Motor neuron (in vitro differentiated cells): ENCODE measurements around the gene MVB12B. TPM values are rescaled to one million over a fixed set of nuclear protein-coding genes. Genes with fewer than 3 reads are reported as not detected.
A peak's percentile ranks its signal among the peaks of the same experiment; 100 is the strongest.
"Not testable (repeated sequence)": the region's sequence is repeated elsewhere in the genome, so short reads cannot be mapped to it uniquely, and the experiment has no call there.

Experiments
- ATAC-seq, 8 experiments: fragments of 200-7000 bp; cut with Tn5 transposase; replicated peaks in 6 of 8; 2 replicates each; pipeline ENCODE4 v1.8.0; 2021; ENCODE audit warnings: mild to moderate bottlenecking in 8 of 8, moderate library complexity in 8 of 8
- H3K27ac ChIP-seq, 2 donors: fragments of 250-450 bp; sonication (Bioruptor Pico); 2 replicates each; pipeline ENCODE4 v1.9.0; 2021; ENCODE audit warnings: antibody characterized with exemption in 2 of 2, mild to moderate bottlenecking in 2 of 2, moderate library complexity in 1 of 2
- H3K4me1 ChIP-seq, 2 donors: fragments of 250-450 bp; sonication (Bioruptor Pico); replicated peaks in 1 of 2; 2 replicates each; pipeline ENCODE4 v1.6.1; 2021; ENCODE audit warnings: antibody characterized with exemption in 2 of 2, mild to moderate bottlenecking in 2 of 2, moderate library complexity in 1 of 2
- H3K4me3 ChIP-seq, 5 donors: fragments of 250-450 bp; sonication (Bioruptor Pico); 2 replicates each; pipeline ENCODE4 v1.9.0; 2021; ENCODE audit warnings: antibody characterized with exemption in 5 of 5, mild to moderate bottlenecking in 5 of 5, moderate library complexity in 4 of 5
- WGBS, 10 experiments: fragments of 450-650 bp; shearing (Covaris generic); methylation state at CpG; one replicate each; pipeline ENCODE4 v1.0.0; 2022; 5-methylcytosine and 5-hydroxymethylcytosine counted together
- in situ Hi-C, 9 experiments: fragments of 400-800 bp; cut with MboI; loops; one replicate each; pipeline ENCODE4 v1.15.0; 2021; ENCODE audit warnings: low sequenced_read_pairs in 9 of 9, low pct_unique_long_range_greater_than_20kb in 2 of 9; ENCODE audit not compliant: unreplicated experiment in 9 of 9
- total RNA-seq, 8 experiments: library from RNA; unstranded; fragments of 300-600 nt; gene quantifications; 2 replicates each; pipeline versions ENCODE4 v1.2.3 to v1.2.4, GENCODE V29; 2022

Gene MVB12B, protein sequence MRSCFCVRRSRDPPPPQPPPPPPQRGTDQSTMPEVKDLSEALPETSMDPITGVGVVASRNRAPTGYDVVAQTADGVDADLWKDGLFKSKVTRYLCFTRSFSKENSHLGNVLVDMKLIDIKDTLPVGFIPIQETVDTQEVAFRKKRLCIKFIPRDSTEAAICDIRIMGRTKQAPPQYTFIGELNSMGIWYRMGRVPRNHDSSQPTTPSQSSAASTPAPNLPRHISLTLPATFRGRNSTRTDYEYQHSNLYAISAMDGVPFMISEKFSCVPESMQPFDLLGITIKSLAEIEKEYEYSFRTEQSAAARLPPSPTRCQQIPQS
- total RNA-seq = 10 to 100 TPM in 5 of 8 experiments, 1 to 10 TPM in 3; 1.7 to 33.8 (median 23.0) TPM

DNA sequence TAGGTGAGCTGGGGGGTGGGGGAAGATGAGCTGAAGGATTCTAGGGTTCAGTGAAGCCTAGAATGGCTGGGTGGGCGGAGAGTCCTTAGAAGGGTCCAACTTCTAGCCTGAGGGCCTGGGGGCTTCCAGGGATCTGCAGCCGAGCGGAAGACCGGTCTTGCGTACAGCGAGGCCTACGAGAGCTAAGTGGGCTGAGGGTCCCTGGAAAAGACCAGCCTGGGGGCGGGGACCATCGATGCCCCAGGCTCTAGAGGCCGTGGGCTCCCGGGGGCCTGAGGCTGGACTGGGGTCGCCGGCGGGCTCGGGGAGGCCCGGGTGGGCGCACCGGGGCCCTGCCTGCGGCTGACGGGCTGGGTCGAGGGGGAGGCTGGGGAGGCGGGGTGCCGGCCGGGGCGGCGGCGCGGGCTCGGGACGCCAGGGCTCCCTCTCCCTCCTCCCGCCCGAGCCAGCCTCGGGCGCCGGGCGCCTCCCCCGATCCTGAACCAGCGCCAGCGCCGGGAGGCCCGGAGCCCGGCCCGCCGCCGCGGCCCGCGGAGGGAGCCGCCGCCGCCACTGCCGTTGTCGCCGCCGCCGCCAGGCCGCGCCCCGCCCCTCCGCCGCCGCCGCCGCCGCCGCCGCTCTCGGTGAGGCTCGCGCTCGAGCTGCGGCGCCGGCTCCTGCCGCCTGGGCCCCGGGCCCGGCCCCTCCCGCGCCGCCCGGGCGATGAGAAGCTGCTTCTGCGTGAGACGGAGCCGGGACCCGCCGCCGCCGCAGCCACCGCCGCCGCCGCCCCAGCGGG is at the start of gene MVB12B:
MVB12B (plus strand) TSS at position 602 of the 778 bp plus-strand sequence; CDS start at position 703, 101 bp downstream.
- WGBS, 10 experiments = 25 to 50% methylated on average over 1 to 4 of the region's 94 CpGs; no CpG with 5 or more reads in 8 of the 10 experiments

DNA sequence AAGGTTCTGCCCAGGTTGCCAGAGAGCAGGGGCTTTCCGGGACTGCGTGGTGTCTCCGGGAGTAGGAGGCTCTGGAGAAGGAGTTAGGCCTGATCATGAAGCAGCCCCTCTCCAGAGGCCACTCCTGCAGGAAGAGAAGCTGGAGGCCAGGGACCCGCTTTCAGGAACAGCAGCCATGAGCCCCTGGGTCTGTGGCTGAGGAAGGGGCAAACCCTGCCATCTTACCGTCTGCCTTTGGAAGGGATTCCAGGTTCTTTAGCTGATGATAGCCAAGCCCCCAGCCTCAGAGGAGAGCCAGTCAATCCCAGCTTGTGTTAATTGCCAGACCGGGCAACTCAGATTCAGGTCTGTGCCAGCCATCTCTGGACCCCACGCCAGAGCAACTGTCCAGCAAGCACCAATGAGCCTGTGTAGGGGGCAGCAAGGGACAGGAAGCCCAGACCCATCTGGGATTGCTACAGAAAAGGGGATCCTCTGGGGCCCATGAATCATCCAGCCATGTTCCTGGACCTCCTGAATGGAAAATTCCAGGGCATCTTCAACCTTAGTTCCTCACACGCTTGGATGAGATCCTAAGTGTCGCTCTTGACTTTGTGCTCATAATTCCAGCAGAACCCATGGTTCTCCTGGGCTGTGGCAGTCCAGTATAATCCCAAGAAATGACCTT is 42.7 kb upstream of the MVB12B start:
- no peak for ATAC-seq
- H3K4me3 ChIP-seq = no peak overlapping the region
- H3K27ac ChIP-seq = no peak overlapping the region
- no peaks in the 10 kb centered on the region for H3K4me1 ChIP-seq
- in situ Hi-C loops = no loop called here
- WGBS, 10 experiments = 82 to 100% (median 100%) methylated on average over 1 to 4 of the region's 9 CpGs; no CpG with 5 or more reads in 5 of the 10 experiments

More for the DNA sequence above, at the start of gene MVB12B:
- peaks cover 23 to 40% of the 10 kb centered on the region in 2 donors for H3K4me1 ChIP-seq
- in situ Hi-C loops = no loop called here
- H3K4me3 ChIP-seq = peak within 1 kb of the TSS; percentile 51 to 78 (median 69)
- H3K27ac ChIP-seq = peak within 1 kb of the TSS; percentile 90 to 92
- peak; percentile 63 to 82 (median 72) for ATAC-seq

DNA sequence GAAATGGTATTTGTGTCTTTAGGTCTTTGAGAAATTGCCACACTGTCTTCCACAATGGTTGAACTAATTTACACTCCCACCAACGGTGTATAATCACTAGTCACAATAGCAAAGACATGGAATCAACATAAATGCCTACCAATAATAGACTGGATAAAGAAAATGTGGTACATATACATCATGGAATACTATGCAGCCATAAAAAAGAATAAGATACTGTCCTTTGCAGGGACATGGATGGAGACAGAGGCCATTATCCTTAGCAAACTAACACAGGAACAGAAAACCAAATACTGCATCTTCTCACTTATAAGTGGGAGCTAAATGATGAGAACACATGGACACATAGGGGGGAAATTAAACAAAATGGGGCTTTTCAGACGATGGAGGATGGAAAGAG is 41.0 kb upstream of the MVB12B start:
- in situ Hi-C loops = not testable (repeated sequence)

DNA sequence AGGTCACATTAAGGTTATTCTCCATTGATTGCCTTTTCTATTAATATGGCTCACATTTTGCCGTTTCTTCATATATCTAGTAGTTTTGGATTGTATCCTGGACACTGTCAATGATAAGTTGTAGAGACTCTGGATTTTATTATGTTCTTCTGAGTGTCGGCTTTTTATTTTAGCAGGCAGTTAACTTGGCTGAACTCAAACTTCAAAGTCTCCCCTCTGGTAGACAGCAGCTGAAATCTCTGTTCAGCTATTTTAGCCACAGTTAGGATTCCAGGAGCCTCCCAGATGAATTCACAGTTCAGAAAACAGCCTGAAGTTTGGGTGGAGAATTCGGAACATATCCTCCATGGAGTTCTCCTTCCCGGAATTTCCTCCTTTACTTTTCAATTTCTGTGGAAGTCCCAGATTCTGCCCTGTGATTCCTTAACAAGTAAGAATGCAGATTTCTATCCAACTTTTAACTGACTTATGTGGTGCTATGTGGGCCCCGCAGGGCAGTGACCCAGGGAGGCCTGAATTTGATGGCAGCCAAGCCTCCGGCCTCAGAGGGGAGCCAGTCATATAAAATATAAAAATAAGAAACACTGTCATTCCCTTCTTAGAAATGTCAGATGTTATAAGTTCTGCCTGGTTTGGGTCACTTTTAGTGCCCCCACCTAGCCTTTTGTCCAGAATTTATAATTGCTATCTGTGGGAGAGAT is 39.3 kb upstream of the MVB12B start:
- 23 to 100% (median 80%) methylated on average over 1 to 6 of the region's 6 CpGs for WGBS, 10 experiments
- Histone ChIP-seq H3K4me3 (no peak overlapping the region), H3K4me1 (no peaks in the 10 kb centered on the region), H3K27ac (no peak overlapping the region)
- no peak for ATAC-seq
- in situ Hi-C loops = no loop called here

More for the DNA sequence above, 41.0 kb upstream of the MVB12B start:
- not testable (repeated sequence) for H3K4me1 ChIP-seq, ATAC-seq, H3K27ac ChIP-seq, H3K4me3 ChIP-seq
- 0 to 100% (median 65%) methylated on average over 1 to 2 of the region's 2 CpGs for WGBS, 10 experiments

DNA sequence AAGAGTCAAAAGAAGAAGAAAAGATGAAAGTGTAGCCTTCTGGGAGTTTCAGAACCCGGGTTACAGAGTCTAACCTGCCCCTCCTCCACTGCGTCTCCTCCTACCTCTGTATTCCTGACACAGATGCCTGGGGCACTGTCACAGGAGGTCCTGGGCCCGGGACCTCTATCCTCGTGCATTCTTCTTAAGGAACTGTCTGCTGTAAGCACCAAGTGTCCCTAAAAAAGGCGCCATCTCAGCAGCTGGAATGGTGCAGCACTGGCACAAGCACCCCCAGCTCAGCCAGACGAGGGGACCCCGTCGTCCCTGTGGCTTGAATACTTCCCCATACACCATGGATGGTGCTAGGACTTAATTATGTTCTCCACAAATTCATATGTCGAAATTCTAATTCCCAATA is 35.8 kb upstream of the MVB12B start:
- H3K4me1 ChIP-seq = peaks cover 22 to 26% of the 10 kb centered on the region in 2 donors
- H3K4me3 ChIP-seq = no peak overlapping the region
- ATAC-seq = no peak
- in situ Hi-C loops = no loop called here
- no peak overlapping the region for H3K27ac ChIP-seq
- 0 to 57% (median 40%) methylated on average over 1 to 9 of the region's 9 CpGs; no CpG with 5 or more reads in 2 of the 10 experiments for WGBS, 10 experiments

DNA sequence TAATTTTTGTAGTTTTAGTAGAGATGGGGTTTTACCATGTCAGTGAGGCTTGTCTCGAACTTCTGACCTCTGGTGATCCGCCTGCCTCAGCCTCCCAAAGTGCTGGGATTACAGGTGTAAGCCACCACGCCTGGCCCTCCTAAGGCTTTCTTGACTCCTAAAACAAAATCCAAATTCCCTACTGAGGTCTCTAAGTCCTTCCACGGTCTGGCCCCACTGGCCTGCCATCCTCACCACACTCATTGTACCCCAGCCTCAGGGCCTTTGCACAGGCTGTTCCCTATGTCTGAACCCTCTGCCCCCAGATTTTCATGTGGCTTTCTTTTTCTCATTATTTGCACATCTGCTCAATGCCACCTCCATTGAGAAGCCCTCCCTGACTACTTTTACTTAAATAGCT is 34.7 kb upstream of the MVB12B start:
- Histone ChIP-seq H3K4me1 (peaks cover 22 to 30% of the 10 kb centered on the region in 2 donors), H3K4me3 (no peak overlapping the region), H3K27ac (no peak overlapping the region)
- 14 to 90% (median 78%) methylated on average over 1 to 4 of the region's 4 CpGs; no CpG with 5 or more reads in 2 of the 10 experiments for WGBS, 10 experiments
- in situ Hi-C loops = no loop called here
- ATAC-seq = no peak

DNA sequence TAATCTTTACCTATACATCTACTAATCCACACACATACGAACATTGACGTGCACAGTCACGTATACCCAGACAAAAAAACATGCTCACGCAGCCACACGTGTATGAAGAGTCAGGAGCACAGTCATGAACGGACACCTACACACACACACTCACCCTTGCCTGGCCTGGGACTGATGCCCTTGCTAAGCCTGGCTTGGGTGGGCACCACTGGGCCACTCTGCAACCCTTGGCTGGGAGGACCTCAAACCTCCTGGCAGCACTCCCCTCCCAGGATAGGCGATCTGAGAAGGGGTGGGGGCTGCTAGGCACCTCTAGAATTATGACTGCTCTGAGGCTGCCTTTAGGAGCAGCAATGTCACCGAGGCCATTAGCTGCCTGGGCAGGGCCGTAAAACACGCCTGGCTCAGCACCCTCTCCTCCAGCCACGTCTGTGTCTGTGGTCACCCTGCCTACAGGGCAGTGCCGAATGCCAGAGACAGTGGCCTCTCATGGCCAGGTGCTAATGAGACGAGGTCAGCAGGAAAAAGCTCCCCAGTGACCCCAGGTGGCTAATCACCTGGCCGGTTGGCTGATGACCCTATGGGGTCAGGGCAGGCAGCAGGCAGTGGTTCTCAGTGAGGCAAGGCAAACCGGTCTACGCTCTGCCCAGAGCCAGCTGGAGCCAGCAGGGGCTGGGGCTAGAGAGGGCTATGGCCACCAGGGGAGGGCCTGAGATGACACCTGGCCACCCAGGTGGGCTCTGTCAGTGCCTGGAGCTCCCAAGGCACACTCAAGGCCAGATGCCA is 33.7 kb upstream of the MVB12B start:
- 84 to 94% (median 89%) methylated on average over 2 to 5 of the region's 16 CpGs; no CpG with 5 or more reads in 6 of the 10 experiments for WGBS, 10 experiments
- in situ Hi-C loops = no loop called here
- ATAC-seq = no peak

DNA sequence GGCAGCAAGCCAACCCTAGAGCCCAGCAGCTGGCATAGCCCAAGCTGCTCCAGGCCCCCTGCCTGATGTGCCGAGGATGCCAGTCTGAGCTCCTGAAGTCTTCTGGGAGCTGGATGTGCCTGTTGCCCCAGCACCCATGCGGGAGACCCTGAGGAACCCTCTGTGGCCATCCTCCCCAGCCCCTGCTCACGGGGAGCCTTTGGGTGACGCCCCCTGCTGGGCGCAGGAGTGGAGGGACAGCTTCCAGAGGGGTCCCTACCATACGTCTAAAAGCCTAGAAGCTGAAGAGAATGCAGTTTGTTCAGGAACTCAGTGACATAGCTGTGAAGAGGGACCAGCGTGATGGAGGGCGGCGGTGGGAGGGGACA is 33.1 kb upstream of the MVB12B start:
- Histone ChIP-seq H3K4me3 (no peak overlapping the region), H3K27ac (peak overlapping the region; percentile 31 to 32), H3K4me1 (peaks cover 32 to 46% of the 10 kb centered on the region in 2 donors)
- in situ Hi-C loops = no loop called here
- ATAC-seq = peak in 1 of 8 experiments; percentile 50
- WGBS, 10 experiments = 7 to 80% methylated on average over 3 of the region's 9 CpGs; no CpG with 5 or more reads in 8 of the 10 experiments

More for the DNA sequence above, 33.7 kb upstream of the MVB12B start:
- Histone ChIP-seq H3K27ac (peak overlapping the region; percentile 31 to 32), H3K4me3 (no peak overlapping the region), H3K4me1 (peaks cover 27 to 40% of the 10 kb centered on the region in 2 donors)

DNA sequence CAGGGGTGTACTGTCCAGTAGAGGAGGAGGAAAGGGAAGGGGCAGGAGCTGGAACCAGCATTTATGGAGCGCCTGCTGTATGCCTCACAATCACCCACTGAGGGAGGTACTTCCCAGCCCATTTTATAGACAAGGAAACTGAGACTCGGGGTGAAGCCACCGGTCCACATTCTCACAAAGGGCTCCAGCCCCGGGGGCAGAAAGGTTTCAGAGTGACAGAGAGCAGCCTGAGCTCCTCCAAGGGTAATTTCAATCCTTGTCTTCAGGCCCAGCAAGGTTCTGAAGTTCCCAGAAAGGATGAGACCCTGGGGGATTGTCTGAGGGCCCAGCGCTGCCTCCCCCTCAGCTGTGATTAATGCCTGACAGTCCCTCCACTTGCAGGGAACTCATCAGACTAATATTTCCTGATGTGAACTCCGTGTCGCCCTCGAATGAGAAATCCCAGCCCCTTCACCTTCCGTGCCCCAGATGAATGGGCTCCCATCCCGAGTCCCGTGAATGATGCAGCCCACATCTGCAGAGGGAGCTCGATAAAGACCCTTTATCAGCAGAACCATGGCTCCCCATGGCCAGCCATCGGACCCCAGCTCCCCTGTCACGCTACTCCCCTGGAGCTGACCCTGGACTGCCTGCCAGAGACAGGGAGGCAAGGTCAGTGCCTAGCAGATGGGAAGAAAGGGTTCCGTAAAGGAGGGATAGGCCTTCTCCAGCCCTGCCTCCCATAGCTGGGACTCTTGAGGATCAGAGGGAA is 32.1 kb upstream of the MVB12B start:
- peak overlapping the region; percentile 61 to 78 for H3K27ac ChIP-seq
- peak in 5 of 8 experiments; percentile 48 to 83 (median 75) for ATAC-seq
- peaks cover 39 to 56% of the 10 kb centered on the region in 2 donors for H3K4me1 ChIP-seq
- 27 to 92% (median 60%) methylated on average over 1 to 4 of the region's 15 CpGs; no CpG with 5 or more reads in 3 of the 10 experiments for WGBS, 10 experiments
- in situ Hi-C loops = no loop called here
- no peak overlapping the region for H3K4me3 ChIP-seq

DNA sequence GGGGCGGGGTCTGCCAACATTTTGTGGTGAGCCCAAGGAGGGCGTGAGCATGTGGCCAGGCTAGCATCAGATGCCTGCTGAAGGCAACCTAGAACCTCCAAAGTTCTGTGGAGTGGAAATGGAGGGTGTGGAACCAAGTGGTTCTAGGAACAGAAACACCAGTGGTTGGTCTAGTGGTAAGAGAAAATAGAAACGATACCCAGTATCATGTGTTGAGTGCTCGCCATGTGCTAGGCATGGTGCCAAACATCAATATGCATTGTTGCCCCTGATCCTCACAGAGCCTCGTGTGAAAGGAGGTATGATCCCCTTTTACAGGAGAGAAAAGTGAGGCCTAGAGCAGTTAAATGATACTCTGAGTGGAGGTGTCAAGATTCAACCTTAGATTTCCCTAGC is 31.5 kb upstream of the MVB12B start:
- in situ Hi-C loops = no loop called here
- peak overlapping the region; percentile 61 to 78 for H3K27ac ChIP-seq

DNA sequence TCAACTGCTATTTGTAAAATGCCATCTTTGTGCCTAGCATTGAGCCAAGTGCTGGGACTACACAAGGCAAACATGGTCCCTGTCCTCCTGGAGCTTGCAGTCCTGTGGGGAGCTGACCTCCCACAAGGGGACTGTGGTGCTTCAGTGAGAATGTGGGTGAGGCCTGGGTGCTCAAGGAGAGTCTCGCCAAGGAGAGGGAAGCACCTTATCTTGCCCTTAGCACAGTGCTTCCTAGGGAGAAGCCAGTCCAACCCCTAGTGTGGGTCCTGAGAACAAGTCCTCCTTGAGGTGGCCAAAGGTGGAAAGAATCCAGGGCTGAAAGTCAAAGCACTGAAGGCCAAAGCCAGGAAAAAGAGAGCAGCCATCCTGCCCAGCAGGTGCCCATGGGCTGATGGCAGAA is 31.1 kb upstream of the MVB12B start:
- ATAC-seq = no peak
- no peak overlapping the region for H3K27ac ChIP-seq
- 80 to 100% (median 83%) methylated on average over 1 of the region's 1 CpG; no CpG with 5 or more reads in 7 of the 10 experiments for WGBS, 10 experiments
- in situ Hi-C loops = no loop called here
- peaks cover 39 to 57% of the 10 kb centered on the region in 2 donors for H3K4me1 ChIP-seq
- no peak overlapping the region for H3K4me3 ChIP-seq

More for the DNA sequence above, 31.5 kb upstream of the MVB12B start:
- no peak overlapping the region for H3K4me3 ChIP-seq
- 48 to 83% (median 59%) methylated on average over 2 to 4 of the region's 5 CpGs; no CpG with 5 or more reads in 3 of the 10 experiments for WGBS, 10 experiments
- peaks cover 39 to 57% of the 10 kb centered on the region in 2 donors for H3K4me1 ChIP-seq
- no peak for ATAC-seq
